ENCODE data around the gene ITGA8. TPM values are rescaled to one million over a fixed set of nuclear protein-coding genes. Genes with fewer than 3 reads are reported as not detected.

Gene ITGA8
- total RNA-seq, 1 donor from 2014 or later = 23.4 TPM

- Histone ChIP-seq H3K36me3 (no peaks in the 10 kb centered on the region), H3K27me3 (ENCODE audit: low read depth) (peaks cover 14% of the 10 kb centered on the region), H3K4me1 (no peaks in the 10 kb centered on the region), H3K4me3 (no peak overlapping the region), H3K9me3 (no peaks in the 10 kb centered on the region), H3K27ac (no peak overlapping the region)
- no peak for ATAC-seq
- intact Hi-C loops (cut with DNase I) = loop anchor here (10.0 kb wide), 2 partner anchors 140 to 290 kb away; no protein-coding TSS in a partner anchor
- DNase-seq = no peak
- TF ChIP-seq CTCF (IDR thresholded peaks at IDR 0.05) = no peak
Measured at GRCh38 chr10:15724683-15725082, 5.0 kb upstream of the ITGA8 start.

- DNase-seq (no peak), ATAC-seq (no peak)
- Histone ChIP-seq H3K27ac (no peak overlapping the region), H3K27me3 (ENCODE audit: low read depth) (peaks cover 22% of the 10 kb centered on the region), H3K4me1 (no peaks in the 10 kb centered on the region), H3K9me3 (no peaks in the 10 kb centered on the region), H3K4me3 (no peak overlapping the region), H3K36me3 (no peaks in the 10 kb centered on the region)
- intact Hi-C loops (cut with DNase I) = loop anchor here (10.0 kb wide), 2 partner anchors 139 to 289 kb away; no protein-coding TSS in a partner anchor
- TF ChIP-seq CTCF (IDR thresholded peaks at IDR 0.05) = no peak
Measured at GRCh38 chr10:15723803-15724202, 4.1 kb upstream of the ITGA8 start.

GRCh38 chr10:15720635-15721287 lies 1.0 kb upstream of the ITGA8 start:
- intact Hi-C loops (cut with DNase I) = loop anchor here (10.0 kb wide), 2 partner anchors 136 to 286 kb away; no protein-coding TSS in a partner anchor
- ATAC-seq (no peak), DNase-seq (no peak)
- Histone ChIP-seq H3K4me1 (no peaks in the 10 kb centered on the region), H3K36me3 (no peaks in the 10 kb centered on the region), H3K27ac (no peak overlapping the region), H3K4me3 (no peak overlapping the region), H3K27me3 (ENCODE audit: low read depth) (peaks cover 27% of the 10 kb centered on the region), H3K9me3 (no peaks in the 10 kb centered on the region)
- TF ChIP-seq CTCF (IDR thresholded peaks at IDR 0.05) = no peak

GRCh38 chr10:15719049-15719898 lies 448 bp downstream of the ITGA8 start:
- intact Hi-C loops (cut with DNase I) = no loop called here
- ATAC-seq (peak; percentile 56 to 73), DNase-seq (no peak)
- no peaks in the 10 kb centered on the region for H3K36me3 ChIP-seq
- H3K4me1 ChIP-seq = no peaks in the 10 kb centered on the region
- no peak for TF ChIP-seq CTCF (IDR thresholded peaks at IDR 0.05)
- H3K27ac ChIP-seq = peak overlapping the region; percentile 72
- peaks cover 27% of the 10 kb centered on the region for H3K27me3 ChIP-seq (ENCODE audit: low read depth)
- H3K4me3 ChIP-seq = peak overlapping the region; percentile 60
- H3K9me3 ChIP-seq = no peaks in the 10 kb centered on the region

GRCh38 chr10:15718694-15719048 lies 1.1 kb downstream of the ITGA8 start:
- H3K4me3 ChIP-seq = peak overlapping the region; percentile 60
- DNase-seq = no peak

More at GRCh38 chr10:15718694-15719048, 1.1 kb downstream of the ITGA8 start:
- Histone ChIP-seq H3K4me1 (no peaks in the 10 kb centered on the region), H3K27me3 (ENCODE audit: low read depth) (peaks cover 27% of the 10 kb centered on the region), H3K27ac (peak overlapping the region; percentile 72), H3K36me3 (no peaks in the 10 kb centered on the region), H3K9me3 (no peaks in the 10 kb centered on the region)
- intact Hi-C loops (cut with DNase I) = no loop called here
- no peak for TF ChIP-seq CTCF (IDR thresholded peaks at IDR 0.05)
- ATAC-seq = peak; percentile 16 to 17

All from lower lobe of right lung (tissue), 2 donors.